DND-41 (cell line): ENCODE data around the gene DUT.

Experiments
- CTCF ChIP-seq: IDR thresholded peaks from 2 replicates; pipeline ENCODE4 v1.5.1; 2012; ENCODE audit warnings: borderline replicate concordance, low read length, moderate library complexity, mild to moderate bottlenecking; ENCODE audit not compliant: poor library complexity, severe bottlenecking; ENCODE audit errors: extremely low read depth
- EZH2 ChIP-seq: IDR thresholded peaks from 3 replicates; pipeline ENCODE4 v1.6.1; 2012; ENCODE audit warnings: borderline replicate concordance, low read depth, mild to moderate bottlenecking, moderate library complexity, low read length, inconsistent platforms; ENCODE audit not compliant: severe bottlenecking

DNA sequence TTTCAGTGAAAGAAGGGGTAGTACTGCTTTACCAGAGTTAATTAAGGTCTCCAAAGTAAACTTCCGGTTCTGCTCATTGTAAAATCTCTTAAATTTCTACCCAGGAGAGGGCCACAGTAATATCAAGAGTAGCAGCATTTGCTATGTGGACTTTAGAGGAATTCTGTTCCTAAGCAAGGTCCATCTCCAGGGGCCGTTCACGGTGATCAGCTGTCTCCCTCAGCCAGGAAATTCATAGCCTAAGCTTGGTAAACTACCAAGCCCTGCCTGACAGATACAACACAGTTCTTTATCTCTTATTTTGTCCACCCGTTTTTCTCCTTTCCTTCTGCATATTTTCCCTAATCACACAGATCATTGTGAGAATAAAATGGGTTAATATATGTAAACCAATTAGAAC, 2.3 kb downstream of the DUT start:
- TF ChIP-seq EZH2 (no peak), CTCF (no peak)
